ENCODE results near the gene CLSTN2.

Gene CLSTN2

GRCh38 chr3:140334132-140334929 lies 399.3 kb downstream of the CLSTN2 start:
- Mint-ChIP-seq H3K9me3 (no peaks in the 10 kb centered on the region), H3K36me3 (ENCODE audit: low read depth) (no peaks in the 10 kb centered on the region), H3K27ac (peak overlapping the region; percentile 46), H3K27me3 (ENCODE audit: low read depth, poor library complexity) (no peaks in the 10 kb centered on the region), H3K4me3 (peak overlapping the region; percentile 29), H3K4me1 (peaks cover 29% of the 10 kb centered on the region)
- no peak for DNase-seq
- TF ChIP-seq, protein P1, sequence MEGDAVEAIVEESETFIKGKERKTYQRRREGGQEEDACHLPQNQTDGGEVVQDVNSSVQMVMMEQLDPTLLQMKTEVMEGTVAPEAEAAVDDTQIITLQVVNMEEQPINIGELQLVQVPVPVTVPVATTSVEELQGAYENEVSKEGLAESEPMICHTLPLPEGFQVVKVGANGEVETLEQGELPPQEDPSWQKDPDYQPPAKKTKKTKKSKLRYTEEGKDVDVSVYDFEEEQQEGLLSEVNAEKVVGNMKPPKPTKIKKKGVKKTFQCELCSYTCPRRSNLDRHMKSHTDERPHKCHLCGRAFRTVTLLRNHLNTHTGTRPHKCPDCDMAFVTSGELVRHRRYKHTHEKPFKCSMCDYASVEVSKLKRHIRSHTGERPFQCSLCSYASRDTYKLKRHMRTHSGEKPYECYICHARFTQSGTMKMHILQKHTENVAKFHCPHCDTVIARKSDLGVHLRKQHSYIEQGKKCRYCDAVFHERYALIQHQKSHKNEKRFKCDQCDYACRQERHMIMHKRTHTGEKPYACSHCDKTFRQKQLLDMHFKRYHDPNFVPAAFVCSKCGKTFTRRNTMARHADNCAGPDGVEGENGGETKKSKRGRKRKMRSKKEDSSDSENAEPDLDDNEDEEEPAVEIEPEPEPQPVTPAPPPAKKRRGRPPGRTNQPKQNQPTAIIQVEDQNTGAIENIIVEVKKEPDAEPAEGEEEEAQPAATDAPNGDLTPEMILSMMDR (IDR thresholded peaks at IDR 0.05): no peak

GRCh38 chr3:140336465-140336864 lies 401.5 kb downstream of the CLSTN2 start:
- TF ChIP-seq, protein P1 (IDR thresholded peaks at IDR 0.05): no peak
- no peaks in the 10 kb centered on the region for H3K9me3 Mint-ChIP-seq
- H3K4me1 Mint-ChIP-seq: peaks cover 40% of the 10 kb centered on the region
- no peak overlapping the region for H3K4me3 Mint-ChIP-seq
- H3K27me3 Mint-ChIP-seq (ENCODE audit: low read depth, poor library complexity): no peaks in the 10 kb centered on the region
- no peak overlapping the region for H3K27ac Mint-ChIP-seq
- no peak for DNase-seq
- H3K36me3 Mint-ChIP-seq (ENCODE audit: low read depth): no peaks in the 10 kb centered on the region

GRCh38 chr3:140338916-140339315 lies 403.9 kb downstream of the CLSTN2 start:
- Mint-ChIP-seq H3K36me3 (ENCODE audit: low read depth) (no peaks in the 10 kb centered on the region), H3K27ac (no peak overlapping the region), H3K9me3 (no peaks in the 10 kb centered on the region), H3K4me1 (peaks cover 32% of the 10 kb centered on the region), H3K27me3 (ENCODE audit: low read depth, poor library complexity) (no peaks in the 10 kb centered on the region), H3K4me3 (no peak overlapping the region)
- TF ChIP-seq, protein P1 (IDR thresholded peaks at IDR 0.05): no peak
- DNase-seq: no peak

- Mint-ChIP-seq H3K27ac (peak overlapping the region; percentile 20), H3K4me1 (peaks cover 10% of the 10 kb centered on the region), H3K4me3 (no peak overlapping the region), H3K36me3 (ENCODE audit: low read depth) (no peaks in the 10 kb centered on the region), H3K27me3 (ENCODE audit: low read depth, poor library complexity) (no peaks in the 10 kb centered on the region), H3K9me3 (no peaks in the 10 kb centered on the region)
- DNase-seq: peak; percentile 37
- TF ChIP-seq, protein P1 (IDR thresholded peaks at IDR 0.05): no peak
These were observed 406.2 kb downstream of the CLSTN2 start for GRCh38 chr3:140341203-140341602.

GRCh38 chr3:140341817-140342403 lies 406.9 kb downstream of the CLSTN2 start:
- DNase-seq: no peak
- no peaks in the 10 kb centered on the region for H3K9me3 Mint-ChIP-seq
- no peaks in the 10 kb centered on the region for H3K27me3 Mint-ChIP-seq (ENCODE audit: low read depth, poor library complexity)
- H3K27ac Mint-ChIP-seq: no peak overlapping the region
- peaks cover 14% of the 10 kb centered on the region for H3K4me1 Mint-ChIP-seq
- TF ChIP-seq, protein P1 (IDR thresholded peaks at IDR 0.05): no peak
- H3K36me3 Mint-ChIP-seq (ENCODE audit: low read depth): no peaks in the 10 kb centered on the region
- H3K4me3 Mint-ChIP-seq: no peak overlapping the region

All from nephron progenitor cell (in vitro differentiated cells).